ENCODE data around the gene SGCD.

GRCh38 chr5:156615901-156616300, 288.9 kb downstream of the SGCD start:
- TF ChIP-seq CTCF (IDR thresholded peaks at IDR 0.05 in 8 of 11, conservative IDR thresholded peaks at IDR 0.05 in 3 of 11) (no peak), POLR2A (IDR thresholded peaks at IDR 0.05) (no peak)

All from spleen (tissue), 7 donors.